ENCODE results near the gene KCNQ2.

KCNQ2 gene

DNA sequence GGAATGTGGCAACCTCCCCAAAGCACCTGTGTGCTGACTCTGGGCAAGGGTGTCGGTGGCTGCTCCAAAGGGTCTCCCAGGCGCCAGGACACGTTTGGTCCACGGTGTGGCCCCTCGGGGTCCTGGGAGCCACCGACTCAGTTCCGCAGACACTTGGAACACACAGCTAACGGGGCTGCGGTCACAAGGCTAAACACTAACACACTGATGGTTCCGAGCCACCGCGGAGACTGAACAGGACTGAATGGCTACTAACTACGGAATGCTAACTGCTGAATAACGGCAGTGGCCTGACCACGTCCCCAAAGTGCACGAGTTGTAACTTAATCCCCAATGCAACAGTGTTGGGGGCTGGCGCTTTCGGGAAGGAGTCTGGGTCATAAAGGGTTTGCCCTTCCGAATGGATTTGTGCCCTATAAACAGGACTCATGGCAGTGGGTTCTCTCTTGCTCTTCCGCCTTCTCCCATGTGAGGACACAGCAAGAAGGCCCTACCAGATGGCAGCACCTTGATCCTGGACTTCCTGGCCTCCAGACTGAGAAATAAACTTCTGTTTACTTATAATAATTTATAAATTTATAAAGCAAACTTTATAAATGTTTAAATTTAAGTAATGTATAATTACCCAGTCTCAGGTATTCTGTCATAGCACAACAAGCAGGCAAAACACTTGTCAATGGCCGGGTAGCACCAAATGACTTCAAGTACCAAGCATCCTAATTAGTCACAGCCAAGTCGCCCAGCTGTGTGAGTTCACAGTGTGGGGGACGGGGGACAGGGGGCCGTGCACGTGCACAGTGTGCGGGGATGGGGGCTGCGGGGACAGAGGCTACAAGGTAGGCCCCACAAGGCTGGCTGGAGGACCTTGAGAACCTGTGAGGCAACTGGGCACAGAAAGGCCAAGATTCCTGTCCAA is 28.7 kb upstream of the KCNQ2 start:
- no peak overlapping the region for H3K9ac ChIP-seq (ENCODE audit: low read depth, low read length)
- H3K27ac ChIP-seq (ENCODE audit: low read depth, low read length) = no peak overlapping the region
- no peaks in the 10 kb centered on the region for H3K9me3 ChIP-seq (ENCODE audit: insufficient read depth, low read depth, low read length)
- H3K4me1 ChIP-seq (ENCODE audit: insufficient read depth, low read length) = no peaks in the 10 kb centered on the region; the same call in 1 of the 2 replicates
- WGBS = 85% methylated on average over 27 of the region's 27 CpGs
- no peak overlapping the region for H3K4me3 ChIP-seq (ENCODE audit: low read length)
- H3K36me3 ChIP-seq (ENCODE audit: insufficient read depth, low read length) = no peaks in the 10 kb centered on the region
- peaks cover 53% of the 10 kb centered on the region for H3K27me3 ChIP-seq (ENCODE audit: insufficient read depth, low read length)

DNA sequence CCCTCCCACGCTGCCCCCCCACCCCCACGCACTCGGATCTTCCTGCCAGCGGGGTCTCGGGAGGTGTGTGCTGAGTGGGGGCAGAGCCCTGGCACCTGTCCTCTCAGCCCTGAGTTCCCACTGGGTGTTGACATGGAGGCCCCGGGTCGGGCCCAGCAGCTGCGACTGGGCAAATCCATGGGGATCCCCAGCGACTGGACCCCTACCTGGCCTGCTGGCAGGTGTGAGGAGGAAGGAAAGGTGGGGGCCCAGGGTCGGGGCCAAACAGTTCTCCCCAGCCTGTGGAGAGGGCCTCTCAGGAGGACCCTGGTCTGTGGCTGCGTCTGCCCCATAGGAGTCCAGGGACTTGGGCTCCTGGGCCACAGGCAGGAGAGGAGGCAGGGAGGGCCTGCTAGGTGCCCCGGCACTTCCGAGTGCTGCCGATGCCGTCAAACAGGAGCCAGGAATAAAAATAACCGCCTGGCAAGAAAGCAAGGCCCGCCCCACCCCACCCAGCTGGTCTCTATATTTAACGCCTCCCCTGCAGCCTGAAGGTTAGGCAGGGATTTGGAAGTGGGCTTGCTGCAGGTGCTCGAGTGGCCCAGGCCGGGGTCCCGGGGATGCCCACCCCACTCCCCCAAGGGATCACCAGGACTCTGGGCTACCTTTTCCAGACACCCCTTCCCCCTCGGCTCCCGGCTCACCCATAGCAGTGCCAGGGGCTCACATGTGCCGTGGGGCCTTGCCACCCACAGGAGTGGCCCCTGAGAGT is 27.9 kb upstream of the KCNQ2 start:
- Histone ChIP-seq H3K9me3 (ENCODE audit: insufficient read depth, low read depth, low read length) (no peaks in the 10 kb centered on the region), H3K27me3 (ENCODE audit: insufficient read depth, low read length) (peaks cover 59% of the 10 kb centered on the region), H3K4me1 (ENCODE audit: insufficient read depth, low read length) (no peaks in the 10 kb centered on the region; the same call in 1 of the 2 replicates), H3K27ac (ENCODE audit: low read depth, low read length) (no peak overlapping the region), H3K36me3 (ENCODE audit: insufficient read depth, low read length) (no peaks in the 10 kb centered on the region), H3K9ac (ENCODE audit: low read depth, low read length) (no peak overlapping the region), H3K4me3 (ENCODE audit: low read length) (no peak overlapping the region)
- 87% methylated on average over 24 of the region's 24 CpGs for WGBS

- Histone ChIP-seq H3K27me3 (ENCODE audit: insufficient read depth, low read length) (peaks cover 59% of the 10 kb centered on the region), H3K4me3 (ENCODE audit: low read length) (peak overlapping the region; percentile 51), H3K9ac (ENCODE audit: low read depth, low read length) (no peak overlapping the region), H3K9me3 (ENCODE audit: insufficient read depth, low read depth, low read length) (no peaks in the 10 kb centered on the region), H3K27ac (ENCODE audit: low read depth, low read length) (no peak overlapping the region), H3K4me1 (ENCODE audit: insufficient read depth, low read length) (no peaks in the 10 kb centered on the region; the same call in 1 of the 2 replicates), H3K36me3 (ENCODE audit: insufficient read depth, low read length) (no peaks in the 10 kb centered on the region)
- 12% methylated on average over 48 of the region's 48 CpGs for WGBS
Measured at GRCh38 chr20:63499338-63499969, 27.0 kb upstream of the KCNQ2 start.

- no peaks in the 10 kb centered on the region for H3K36me3 ChIP-seq (ENCODE audit: insufficient read depth, low read length)
- WGBS = under 1% methylated on average over 58 of the region's 58 CpGs
- no peak within 1 kb of the TSS for H3K27ac ChIP-seq (ENCODE audit: low read depth, low read length)
- H3K4me1 ChIP-seq (ENCODE audit: insufficient read depth, low read length) = no peaks in the 10 kb centered on the region; the same call in 1 of the 2 replicates
- no peak within 1 kb of the TSS for H3K9ac ChIP-seq (ENCODE audit: low read depth, low read length)
- H3K27me3 ChIP-seq (ENCODE audit: insufficient read depth, low read length) = peaks cover 59% of the 10 kb centered on the region
- H3K9me3 ChIP-seq (ENCODE audit: insufficient read depth, low read depth, low read length) = no peaks in the 10 kb centered on the region
- H3K4me3 ChIP-seq (ENCODE audit: low read length) = peak within 1 kb of the TSS; percentile 51
Measured at GRCh38 chr20:63498960-63499337, 26.5 kb upstream of the KCNQ2 start, which contains the start of gene EEF1A2. Gene EEF1A2 (minus strand): TSS chr20:63499083. CDS start chr20:63497763, 1,320 bp downstream.

- Histone ChIP-seq H3K9me3 (ENCODE audit: insufficient read depth, low read depth, low read length) (no peaks in the 10 kb centered on the region), H3K9ac (ENCODE audit: low read depth, low read length) (no peak overlapping the region), H3K4me1 (ENCODE audit: insufficient read depth, low read length) (no peaks in the 10 kb centered on the region; the same call in 1 of the 2 replicates), H3K27me3 (ENCODE audit: insufficient read depth, low read length) (peaks cover 55% of the 10 kb centered on the region), H3K4me3 (ENCODE audit: low read length) (peak overlapping the region; percentile 46), H3K27ac (ENCODE audit: low read depth, low read length) (no peak overlapping the region), H3K36me3 (ENCODE audit: insufficient read depth, low read length) (no peaks in the 10 kb centered on the region)
- 4% methylated on average over 55 of the region's 60 CpGs for WGBS
Measured at GRCh38 chr20:63497946-63498935, 25.8 kb upstream of the KCNQ2 start.

DNA sequence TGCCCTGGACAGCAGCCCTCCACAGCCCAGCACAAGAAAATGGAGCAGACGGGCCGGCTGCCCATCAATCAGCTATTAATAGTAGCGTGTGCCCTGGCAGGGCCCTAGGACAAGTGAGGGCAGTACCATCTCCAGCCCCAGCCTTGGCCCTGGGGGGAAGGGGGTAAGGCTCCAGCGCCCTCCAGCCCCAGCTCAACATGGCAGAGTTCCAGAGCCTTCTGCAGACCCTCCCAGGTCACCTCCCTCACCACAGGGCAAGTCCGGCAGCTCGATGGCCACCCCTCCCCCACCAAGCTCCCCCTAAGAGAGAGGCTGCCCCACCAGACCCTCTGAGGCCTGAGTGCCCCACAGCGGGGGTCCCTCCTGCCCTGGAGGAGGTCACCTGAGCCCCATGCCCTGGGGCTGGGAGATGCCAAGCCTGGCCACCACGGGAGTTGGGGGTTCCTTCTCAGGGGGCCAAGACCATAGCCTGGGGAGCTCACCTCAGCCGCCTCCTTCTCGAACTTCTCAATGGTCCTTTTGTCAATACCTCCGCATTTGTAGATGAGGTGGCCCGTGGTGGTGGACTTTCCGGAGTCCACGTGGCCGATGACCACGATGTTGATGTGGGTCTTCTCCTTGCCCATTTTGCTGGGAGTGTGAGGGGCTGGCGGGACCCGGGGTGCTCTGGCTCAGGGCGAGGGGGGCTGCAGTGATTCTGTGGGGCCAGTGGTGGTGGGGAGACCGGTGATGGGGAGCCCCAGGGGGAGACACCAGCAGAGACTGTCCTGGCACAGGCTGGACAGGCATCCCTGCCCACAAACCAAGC is 24.9 kb upstream of the KCNQ2 start:
- Histone ChIP-seq H3K27me3 (ENCODE audit: insufficient read depth, low read length) (peaks cover 55% of the 10 kb centered on the region), H3K36me3 (ENCODE audit: insufficient read depth, low read length) (peaks cover 5% of the 10 kb centered on the region; the same call in 1 of the 2 replicates), H3K9ac (ENCODE audit: low read depth, low read length) (no peak overlapping the region), H3K4me3 (ENCODE audit: low read length) (peak overlapping the region; percentile 43; the same call in 1 of the 2 replicates), H3K9me3 (ENCODE audit: insufficient read depth, low read depth, low read length) (no peaks in the 10 kb centered on the region), H3K4me1 (ENCODE audit: insufficient read depth, low read length) (no peaks in the 10 kb centered on the region; the same call in 1 of the 2 replicates), H3K27ac (ENCODE audit: low read depth, low read length) (no peak overlapping the region)
- 78% methylated on average over 20 of the region's 20 CpGs for WGBS

- 67% methylated on average over 16 of the region's 16 CpGs for WGBS
- H3K4me1 ChIP-seq (ENCODE audit: insufficient read depth, low read length) = no peaks in the 10 kb centered on the region
- no peaks in the 10 kb centered on the region for H3K9me3 ChIP-seq (ENCODE audit: insufficient read depth, low read depth, low read length)
- no peak overlapping the region; the same call in 1 of the 2 replicates for H3K4me3 ChIP-seq (ENCODE audit: low read length)
- H3K9ac ChIP-seq (ENCODE audit: low read depth, low read length) = no peak overlapping the region
- H3K36me3 ChIP-seq (ENCODE audit: insufficient read depth, low read length) = peaks cover 7% of the 10 kb centered on the region; the same call in 1 of the 2 replicates
- no peak overlapping the region for H3K27ac ChIP-seq (ENCODE audit: low read depth, low read length)
- H3K27me3 ChIP-seq (ENCODE audit: insufficient read depth, low read length) = peaks cover 55% of the 10 kb centered on the region
Measured at GRCh38 chr20:63496596-63497120, 24.2 kb upstream of the KCNQ2 start.

GRCh38 chr20:63495741-63496595 is 23.5 kb upstream of the KCNQ2 start:
- H3K36me3 ChIP-seq (ENCODE audit: insufficient read depth, low read length) = peaks cover 7% of the 10 kb centered on the region; the same call in 1 of the 2 replicates
- no peak overlapping the region for H3K9ac ChIP-seq (ENCODE audit: low read depth, low read length)
- H3K4me1 ChIP-seq (ENCODE audit: insufficient read depth, low read length) = no peaks in the 10 kb centered on the region
- H3K27ac ChIP-seq (ENCODE audit: low read depth, low read length) = no peak overlapping the region
- 32% methylated on average over 47 of the region's 48 CpGs for WGBS
- no peaks in the 10 kb centered on the region for H3K9me3 ChIP-seq (ENCODE audit: insufficient read depth, low read depth, low read length)
- H3K4me3 ChIP-seq (ENCODE audit: low read length) = peak overlapping the region; percentile 38; the same call in 1 of the 2 replicates
- peaks cover 52% of the 10 kb centered on the region for H3K27me3 ChIP-seq (ENCODE audit: insufficient read depth, low read length)

Data from HUES64 (cell line).